CD4-positive, alpha-beta T cell treated with Interleukin-6 at 100 ng/mL for 8 hours (primary cell): ENCODE data around the gene GBA3.

Experiments
- DNase-seq: peaks from one replicate; pipeline ENCODE4 v3.0.0-alpha.2; 2020; ENCODE audit warnings: mixed read lengths, low spot score

GBA3 gene

GRCh38 chr4:22695917-22696316 lies 3.2 kb downstream of the GBA3 start:
- no peak for DNase-seq

- DNase-seq = no peak
Measured at GRCh38 chr4:22703912-22704311, 11.2 kb downstream of the GBA3 start.

GRCh38 chr4:22707390-22707789 lies 14.7 kb downstream of the GBA3 start:
- DNase-seq = no peak

GRCh38 chr4:22708961-22709360 lies 16.2 kb downstream of the GBA3 start:
- no peak for DNase-seq

GRCh38 chr4:22712105-22712504 lies 19.4 kb downstream of the GBA3 start:
- DNase-seq = no peak

GRCh38 chr4:22712529-22712928 lies 19.8 kb downstream of the GBA3 start:
- DNase-seq = no peak

- DNase-seq = no peak
Measured at GRCh38 chr4:22713841-22714240, 21.1 kb downstream of the GBA3 start.

- DNase-seq = no peak
Measured at GRCh38 chr4:22719218-22719617, 26.5 kb downstream of the GBA3 start.

GRCh38 chr4:22720091-22720490 lies 27.4 kb downstream of the GBA3 start:
- no peak for DNase-seq

GRCh38 chr4:22721204-22721603 lies 28.5 kb downstream of the GBA3 start:
- DNase-seq = no peak

GRCh38 chr4:22730021-22730420 lies 37.3 kb downstream of the GBA3 start:
- DNase-seq = no peak

GRCh38 chr4:22733816-22734215 lies 41.1 kb downstream of the GBA3 start:
- DNase-seq = no peak

- DNase-seq = no peak
Measured at GRCh38 chr4:22736912-22737311, 44.2 kb downstream of the GBA3 start.

GRCh38 chr4:22739968-22740367 lies 47.2 kb downstream of the GBA3 start:
- DNase-seq = no peak

- DNase-seq = no peak
Measured at GRCh38 chr4:22741744-22742143, 49.0 kb downstream of the GBA3 start.

GRCh38 chr4:22743290-22743689 lies 50.6 kb downstream of the GBA3 start:
- DNase-seq = no peak

GRCh38 chr4:22744478-22745062 lies 51.8 kb downstream of the GBA3 start:
- no peak for DNase-seq

- DNase-seq = no peak
Measured at GRCh38 chr4:22745234-22745633, 52.5 kb downstream of the GBA3 start.

GRCh38 chr4:22754116-22754515 lies 61.4 kb downstream of the GBA3 start:
- no peak for DNase-seq

GRCh38 chr4:22762548-22762947 lies 69.8 kb downstream of the GBA3 start:
- no peak for DNase-seq

- no peak for DNase-seq
Measured at GRCh38 chr4:22764183-22764582, 71.4 kb downstream of the GBA3 start.

GRCh38 chr4:22766068-22766467 lies 73.3 kb downstream of the GBA3 start:
- DNase-seq = no peak

- DNase-seq = no peak
Measured at GRCh38 chr4:22778547-22779163, 85.9 kb downstream of the GBA3 start.

- no peak for DNase-seq
Measured at GRCh38 chr4:22780317-22780716, 87.6 kb downstream of the GBA3 start.
